Breast epithelium (tissue), 3 donors: ENCODE measurements around the gene TMEM170B.

Experiments used
- POLR2A ChIP-seq: fragments of 450-650 bp; IDR thresholded peaks from one replicate; pipeline ENCODE4 v1.6.1; 2016; ENCODE audit warnings: antibody characterized with exemption, mild to moderate bottlenecking, moderate library complexity
- TF ChIP-seq, protein P1 (sequence below), 3 donors: fragments of 450-650 bp; IDR thresholded peaks; one replicate each; pipeline ENCODE4 v1.5.1; 2016 to 2017; ENCODE audit warnings: antibody characterized with exemption in 3 of 3, mild to moderate bottlenecking in 3 of 3, moderate library complexity in 3 of 3

DNA sequence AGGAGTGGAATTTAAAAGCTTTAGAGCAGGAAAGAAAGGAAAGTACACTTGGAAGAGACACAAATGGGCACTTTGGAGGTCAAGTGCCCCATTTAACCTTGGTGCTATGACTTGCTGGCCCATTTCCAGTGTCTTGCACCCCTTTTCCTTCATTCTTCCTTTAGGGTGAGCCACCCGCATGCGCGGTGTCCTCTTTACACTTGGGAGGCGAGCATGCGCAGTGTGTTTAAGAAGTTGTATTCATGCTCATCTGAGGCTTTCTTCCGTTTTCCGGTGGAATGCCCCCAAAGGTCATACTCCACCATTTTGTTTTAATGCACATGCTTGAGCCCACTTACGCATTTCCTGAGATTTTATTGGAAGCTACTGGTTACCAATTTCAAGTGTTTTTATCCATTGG is 29.1 kb downstream of the TMEM170B start:
- TF ChIP-seq, protein P1, sequence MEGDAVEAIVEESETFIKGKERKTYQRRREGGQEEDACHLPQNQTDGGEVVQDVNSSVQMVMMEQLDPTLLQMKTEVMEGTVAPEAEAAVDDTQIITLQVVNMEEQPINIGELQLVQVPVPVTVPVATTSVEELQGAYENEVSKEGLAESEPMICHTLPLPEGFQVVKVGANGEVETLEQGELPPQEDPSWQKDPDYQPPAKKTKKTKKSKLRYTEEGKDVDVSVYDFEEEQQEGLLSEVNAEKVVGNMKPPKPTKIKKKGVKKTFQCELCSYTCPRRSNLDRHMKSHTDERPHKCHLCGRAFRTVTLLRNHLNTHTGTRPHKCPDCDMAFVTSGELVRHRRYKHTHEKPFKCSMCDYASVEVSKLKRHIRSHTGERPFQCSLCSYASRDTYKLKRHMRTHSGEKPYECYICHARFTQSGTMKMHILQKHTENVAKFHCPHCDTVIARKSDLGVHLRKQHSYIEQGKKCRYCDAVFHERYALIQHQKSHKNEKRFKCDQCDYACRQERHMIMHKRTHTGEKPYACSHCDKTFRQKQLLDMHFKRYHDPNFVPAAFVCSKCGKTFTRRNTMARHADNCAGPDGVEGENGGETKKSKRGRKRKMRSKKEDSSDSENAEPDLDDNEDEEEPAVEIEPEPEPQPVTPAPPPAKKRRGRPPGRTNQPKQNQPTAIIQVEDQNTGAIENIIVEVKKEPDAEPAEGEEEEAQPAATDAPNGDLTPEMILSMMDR (IDR thresholded peaks at IDR 0.05), result no peak
- no peak for TF ChIP-seq POLR2A
